GM18907 (cell line): ENCODE data around the gene CCDC13.

Experiments
- ATAC-seq: cut with Tn5 transposase; IDR thresholded peaks from one replicate; pipeline ENCODE4 v1.9.1; 2021; ENCODE audit warnings: mild to moderate bottlenecking, moderate library complexity; ENCODE audit not compliant: unreplicated experiment

Gene CCDC13

GRCh38 chr3:42734263-42734860, 38.7 kb downstream of the CCDC13 start:
- ATAC-seq, result no peak

GRCh38 chr3:42733501-42734262, 39.4 kb downstream of the CCDC13 start:
- no peak for ATAC-seq

- no peak for ATAC-seq
Measured at GRCh38 chr3:42732829-42733459, 40.1 kb downstream of the CCDC13 start.

- no peak for ATAC-seq
Measured at GRCh38 chr3:42732196-42732828, 40.7 kb downstream of the CCDC13 start.

GRCh38 chr3:42731476-42732195, 41.4 kb downstream of the CCDC13 start:
- ATAC-seq, result no peak

- no peak for ATAC-seq
Measured at GRCh38 chr3:42730706-42731420, 42.2 kb downstream of the CCDC13 start.

GRCh38 chr3:42730294-42730693, 42.8 kb downstream of the CCDC13 start:
- no peak for ATAC-seq

GRCh38 chr3:42729404-42730145, 43.5 kb downstream of the CCDC13 start:
- no peak for ATAC-seq

- ATAC-seq, result no peak
Measured at GRCh38 chr3:42728668-42729364, 44.2 kb downstream of the CCDC13 start.

GRCh38 chr3:42728056-42728455, 45.0 kb downstream of the CCDC13 start:
- no peak for ATAC-seq

- no peak for ATAC-seq
Measured at GRCh38 chr3:42725454-42725853, 47.6 kb downstream of the CCDC13 start.

GRCh38 chr3:42723219-42723618, 49.8 kb downstream of the CCDC13 start:
- ATAC-seq, result no peak
